Aortic smooth muscle cell (primary cell): ENCODE measurements around the gene TRO. TPM values are rescaled to one million over a fixed set of nuclear protein-coding genes. Genes with fewer than 3 reads are reported as not detected.

Source experiments
- total RNA-seq: library from RNA; depleted of rRNA; stranded (reverse); fragments of >200 nt; gene quantifications from 2 replicates; pipeline ENCODE4 v1.2.3, GENCODE V29; 2014

The TRO gene
- 5.8 and 8.1 TPM in 2 replicates for total RNA-seq

GRCh38 chrX:54920610-54921426, at the start of gene TRO:
TSS of gene TRO (plus strand) at chrX:54920824. CDS start at chrX:54922247, 1,423 bp downstream.

Other genes with a start within 250 kb of the TRO start
- under 0.01 TPM in 1 of 2 replicates, not detected in the other for gene ITIH6, start 122.6 kb upstream of the TRO start, total RNA-seq
- gene MAGED2, start 113.1 kb upstream of the TRO start, total RNA-seq: 242 and 265 TPM in 2 replicates
- 0.19 TPM in 1 of 2 replicates, not detected in the other for gene PFKFB1, start 73.4 kb downstream of the TRO start, total RNA-seq
- 4.2 and 4.8 TPM in 2 replicates for gene APEX2, start 79.5 kb downstream of the TRO start, total RNA-seq
- gene ALAS2, start 110.2 kb downstream of the TRO start, total RNA-seq: not detected in 2 replicates
- not detected in 2 replicates for gene PAGE2B, start 154.2 kb downstream of the TRO start, total RNA-seq
- gene PAGE2, start 168.2 kb downstream of the TRO start, total RNA-seq: not detected in 2 replicates